ENCODE results near the gene RAPGEF6.

GRCh38 chr5:131609774-131610173, 25.3 kb downstream of the RAPGEF6 start:
- no peak for TF ChIP-seq CTCF (IDR thresholded peaks at IDR 0.05 in 4 of 5, conservative IDR thresholded peaks at IDR 0.05 in 1 of 5)
- no peak for TF ChIP-seq POLR2A (IDR thresholded peaks at IDR 0.05)
